Fibroblast of the aortic adventitia (primary cell): ENCODE results near the gene PCDHB8. TPM values are rescaled to one million over a fixed set of nuclear protein-coding genes. Genes with fewer than 3 reads are reported as not detected.
"Not testable (repeated sequence)": the region's sequence is repeated elsewhere in the genome, so short reads cannot be mapped to it uniquely, and the experiment has no call there.

Experiments
- DNase-seq: peaks from one replicate; pipeline ENCODE4 v3.0.0-alpha.2; 2010; ENCODE audit warnings: low read depth
- H3K4me3 ChIP-seq: 2 replicates; pipeline ENCODE4 v1.5.1; 2011; ENCODE audit warnings: low read depth, mild to moderate bottlenecking, control low read depth, low read length, moderate library complexity
- CTCF ChIP-seq: IDR thresholded peaks from 2 replicates; pipeline ENCODE4 v1.5.1; 2011; ENCODE audit warnings: mild to moderate bottlenecking, low read length, control low read depth, inconsistent platforms; ENCODE audit not compliant: insufficient read depth
- total RNA-seq: library from RNA; depleted of rRNA; stranded (reverse); fragments of >200 nt; gene quantifications from 2 replicates; pipeline ENCODE4 v1.2.3, GENCODE V29; 2012; ENCODE audit warnings: low replicate concordance

PCDHB8 gene
- total RNA-seq, 1 donor = 0.27 TPM

- DNase-seq = peak; percentile 24
- H3K4me3 ChIP-seq = peak within 1 kb of the TSS; percentile 9
- TF ChIP-seq CTCF = peak; percentile 20
These were observed 4.7 kb downstream of the PCDHB8 start, which contains the start of gene PCDHB16 for GRCh38 chr5:141182248-141182647. TSS of gene PCDHB16 (plus strand) at chr5:141182387. CDS start at chr5:141182560, 173 bp downstream.

- H3K4me3 ChIP-seq, DNase-seq: not testable (repeated sequence)
These were observed 6.7 kb downstream of the PCDHB8 start for GRCh38 chr5:141184117-141184855.

GRCh38 chr5:141186897-141187512, 9.4 kb downstream of the PCDHB8 start, which contains the start of gene PCDHB9:
TSS of gene PCDHB9 (plus strand) at chr5:141187161. CDS start at chr5:141187319, 158 bp downstream.
- peak; percentile 21 for TF ChIP-seq CTCF
- no peak within 1 kb of the TSS for H3K4me3 ChIP-seq
- DNase-seq = no peak

- not testable (repeated sequence) for DNase-seq, H3K4me3 ChIP-seq
These were observed 11.1 kb downstream of the PCDHB8 start for GRCh38 chr5:141188682-141189081.

- DNase-seq = not testable (repeated sequence)
These were observed 11.5 kb downstream of the PCDHB8 start for GRCh38 chr5:141189131-141189530.

GRCh38 chr5:141192110-141192725, 14.6 kb downstream of the PCDHB8 start, which contains the start of gene PCDHB10:
TSS of gene PCDHB10 (plus strand) at chr5:141192353. CDS start at chr5:141192553, 200 bp downstream.
- H3K4me3 ChIP-seq = no peak within 1 kb of the TSS
- peak; percentile 9 for DNase-seq
- peak; percentile 28 for TF ChIP-seq CTCF

More at GRCh38 chr5:141189131-141189530, 11.5 kb downstream of the PCDHB8 start:
- not testable (repeated sequence) for H3K4me3 ChIP-seq

GRCh38 chr5:141194332-141194731, 16.7 kb downstream of the PCDHB8 start:
- H3K4me3 ChIP-seq, DNase-seq: not testable (repeated sequence)

- no peak for TF ChIP-seq CTCF
- no peak overlapping the region for H3K4me3 ChIP-seq
These were observed 18.8 kb downstream of the PCDHB8 start for GRCh38 chr5:141196363-141196762.

More at GRCh38 chr5:141196363-141196762, 18.8 kb downstream of the PCDHB8 start:
- DNase-seq = no peak
